ENCODE results near the gene GNAI3. TPM values are rescaled to one million over a fixed set of nuclear protein-coding genes. Genes with fewer than 3 reads are reported as not detected.

GNAI3 gene
- total RNA-seq, result 13.6 and 21.8 TPM in 2 replicates

DNA sequence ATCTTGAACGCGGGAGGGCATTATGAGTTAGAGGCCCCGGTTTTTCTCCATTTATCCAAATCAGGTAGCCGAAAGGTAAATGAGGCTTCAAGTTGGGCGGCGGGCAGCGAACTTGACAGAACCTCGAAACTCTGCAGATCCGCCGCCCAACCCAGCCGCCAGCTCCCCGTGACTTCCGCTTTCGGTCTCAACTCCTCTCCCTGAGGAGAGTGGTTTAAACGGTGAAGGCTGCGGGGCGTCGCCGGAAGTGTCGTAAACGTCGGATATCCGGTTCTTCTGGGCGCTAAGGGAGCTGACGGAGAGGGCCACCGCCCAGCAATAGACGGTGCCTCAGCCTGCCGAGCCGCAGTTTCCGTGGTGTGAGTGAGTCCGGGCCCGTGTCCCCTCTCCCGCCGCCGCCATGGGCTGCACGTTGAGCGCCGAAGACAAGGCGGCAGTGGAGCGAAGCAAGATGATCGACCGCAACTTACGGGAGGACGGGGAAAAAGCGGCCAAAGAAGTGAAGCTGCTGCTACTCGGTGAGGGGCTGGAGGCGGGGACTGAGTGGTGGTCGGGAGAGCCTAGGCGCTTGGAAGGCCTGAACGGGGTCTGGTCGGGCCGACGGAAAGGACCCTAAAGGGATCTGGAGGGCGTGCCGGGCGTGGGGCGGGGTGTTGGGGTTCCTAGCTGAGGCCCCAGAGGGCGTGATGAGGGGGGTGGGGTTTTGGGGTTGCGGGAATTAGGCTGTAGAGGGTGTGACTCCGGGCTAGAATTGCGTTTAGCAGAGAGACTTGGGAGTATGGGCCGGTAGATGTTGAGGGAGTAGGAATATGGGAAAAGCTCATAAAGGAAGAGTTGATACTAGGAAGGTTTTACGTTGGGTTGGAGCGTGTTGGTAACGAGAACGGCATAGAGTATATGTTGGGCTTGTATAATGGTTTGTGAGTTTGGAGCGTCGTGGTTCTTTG, at the start of gene GNAI3:
GNAI3 (plus strand) TSS at position 295 of the 947 bp plus-strand sequence; CDS start at position 401, 106 bp downstream.

DNA sequence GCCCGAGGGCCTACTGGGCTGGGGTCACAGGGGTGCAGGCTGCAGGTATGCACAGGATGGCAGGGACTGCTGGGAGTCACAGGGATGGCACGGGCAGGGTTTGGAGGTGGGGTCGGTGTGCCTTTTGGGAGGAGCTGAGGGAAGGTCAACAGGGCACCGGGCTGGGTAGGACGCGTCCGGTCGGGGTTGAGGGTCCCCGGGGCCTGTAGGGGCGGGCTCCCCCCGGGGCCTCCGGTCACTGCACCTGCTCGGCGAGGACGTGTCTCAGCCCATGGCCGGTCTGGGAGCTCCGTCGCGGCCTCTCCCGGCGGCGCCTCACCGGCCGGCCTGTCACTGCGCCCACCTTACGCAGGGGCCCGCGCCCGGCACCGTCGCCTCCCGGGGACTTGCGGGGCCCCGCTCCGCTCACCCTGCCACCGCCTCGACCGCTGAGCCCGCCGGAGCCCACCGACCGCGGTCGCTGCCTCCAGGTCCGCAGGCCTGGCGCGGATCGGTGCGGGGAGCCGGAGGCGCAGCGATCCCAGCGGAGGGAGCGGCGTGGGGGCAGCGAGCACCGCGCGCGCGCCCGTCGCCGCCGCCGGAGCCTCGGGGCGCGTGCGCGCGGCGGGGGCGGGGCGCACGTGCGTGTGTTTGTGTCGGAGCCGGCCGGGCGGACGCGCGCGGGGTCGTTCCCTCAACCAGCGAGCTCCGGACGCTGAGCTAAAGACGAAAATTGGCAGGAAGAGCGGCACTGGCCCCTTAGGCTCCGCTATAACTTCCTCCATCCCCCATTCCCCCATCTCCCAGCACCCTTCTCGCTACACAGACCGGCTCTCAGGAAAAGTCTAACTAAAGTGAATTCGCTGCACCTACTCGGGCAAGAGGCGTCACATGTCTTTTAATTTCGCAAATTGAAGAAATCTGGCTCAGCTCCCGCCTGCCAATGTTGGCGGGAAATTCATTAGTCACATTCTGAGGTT, 39.0 kb upstream of the GNAI3 start, which contains the start of gene AMIGO1:
AMIGO1 (minus strand) TSS at position 552 of the 959 bp plus-strand sequence. CDS start 815 bp downstream, outside the sequence.

DNA sequence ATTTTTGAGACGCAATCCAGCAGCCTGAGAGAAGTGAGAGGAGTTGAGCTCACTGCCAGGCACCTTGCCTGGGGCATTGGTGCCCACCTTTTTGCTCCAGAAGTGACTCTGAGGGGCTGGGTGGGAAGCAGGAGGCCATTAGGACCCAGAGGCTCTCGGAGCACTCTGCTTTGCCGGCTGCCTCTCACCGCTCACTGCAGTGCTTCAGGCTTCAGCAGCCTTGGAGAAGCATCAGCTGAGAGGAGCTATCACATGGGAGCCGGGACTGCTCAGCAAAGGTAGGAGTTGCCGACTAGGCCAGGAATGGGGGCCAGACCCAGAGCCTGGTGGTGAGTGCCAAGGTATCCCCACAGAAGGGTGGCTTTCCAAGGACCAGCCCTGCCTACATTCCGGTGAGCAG, 8.7 kb upstream of the GNAI3 start, which contains the start of gene GPR61:
GPR61 (plus strand) TSS at position 197 of the 400 bp plus-strand sequence. CDS start 3,151 bp downstream, outside the sequence.

DNA sequence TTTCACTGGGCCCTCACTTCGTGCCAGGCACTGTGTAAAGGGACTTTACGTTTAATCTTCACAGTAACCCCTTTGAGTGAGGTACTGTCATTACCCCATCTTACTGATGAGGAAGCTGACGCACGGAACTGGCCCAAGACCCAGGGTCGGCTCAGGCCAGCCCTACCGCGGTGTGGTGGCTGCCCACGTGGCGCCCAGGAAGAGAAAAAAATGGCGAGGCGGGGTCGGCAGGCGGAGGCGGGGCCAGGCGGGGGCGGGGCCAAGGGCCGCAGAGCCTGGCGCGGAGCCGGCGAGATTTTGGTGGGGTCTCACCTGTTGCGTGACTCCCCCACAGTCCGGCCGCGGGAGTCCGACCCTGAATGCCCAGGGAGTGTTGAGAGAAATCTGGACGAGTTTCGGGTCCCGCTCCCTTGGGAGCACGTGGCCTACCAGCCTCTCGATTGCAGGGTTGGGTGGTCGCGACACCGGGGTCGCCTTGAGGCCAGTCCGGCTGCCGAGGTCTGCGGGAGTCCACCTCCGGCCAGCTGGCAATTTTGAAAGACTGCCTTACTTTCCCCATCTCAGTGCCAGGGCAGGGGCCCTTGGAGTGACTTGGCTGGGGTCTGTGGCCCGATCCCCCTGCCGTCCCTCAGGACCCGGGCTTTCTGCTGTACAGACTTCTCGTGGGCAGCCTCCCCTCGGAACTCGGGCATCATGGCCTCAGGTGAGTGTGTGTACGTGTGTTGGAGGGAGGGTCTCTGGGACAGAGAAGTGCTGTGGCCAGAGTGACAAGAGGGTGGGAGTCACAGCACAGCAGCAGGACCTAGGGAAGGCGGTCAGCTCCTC, 71.4 kb downstream of the GNAI3 start, which contains the start of the genes AMPD2 and GNAT2:
AMPD2 (plus strand) TSS at position 262 of the 825 bp plus-strand sequence. CDS start 1,339 bp downstream, outside the sequence.
GNAT2 (minus strand) TSS at position 41 of the 825 bp plus-strand sequence. CDS start 6,746 bp downstream, outside the sequence.

DNA sequence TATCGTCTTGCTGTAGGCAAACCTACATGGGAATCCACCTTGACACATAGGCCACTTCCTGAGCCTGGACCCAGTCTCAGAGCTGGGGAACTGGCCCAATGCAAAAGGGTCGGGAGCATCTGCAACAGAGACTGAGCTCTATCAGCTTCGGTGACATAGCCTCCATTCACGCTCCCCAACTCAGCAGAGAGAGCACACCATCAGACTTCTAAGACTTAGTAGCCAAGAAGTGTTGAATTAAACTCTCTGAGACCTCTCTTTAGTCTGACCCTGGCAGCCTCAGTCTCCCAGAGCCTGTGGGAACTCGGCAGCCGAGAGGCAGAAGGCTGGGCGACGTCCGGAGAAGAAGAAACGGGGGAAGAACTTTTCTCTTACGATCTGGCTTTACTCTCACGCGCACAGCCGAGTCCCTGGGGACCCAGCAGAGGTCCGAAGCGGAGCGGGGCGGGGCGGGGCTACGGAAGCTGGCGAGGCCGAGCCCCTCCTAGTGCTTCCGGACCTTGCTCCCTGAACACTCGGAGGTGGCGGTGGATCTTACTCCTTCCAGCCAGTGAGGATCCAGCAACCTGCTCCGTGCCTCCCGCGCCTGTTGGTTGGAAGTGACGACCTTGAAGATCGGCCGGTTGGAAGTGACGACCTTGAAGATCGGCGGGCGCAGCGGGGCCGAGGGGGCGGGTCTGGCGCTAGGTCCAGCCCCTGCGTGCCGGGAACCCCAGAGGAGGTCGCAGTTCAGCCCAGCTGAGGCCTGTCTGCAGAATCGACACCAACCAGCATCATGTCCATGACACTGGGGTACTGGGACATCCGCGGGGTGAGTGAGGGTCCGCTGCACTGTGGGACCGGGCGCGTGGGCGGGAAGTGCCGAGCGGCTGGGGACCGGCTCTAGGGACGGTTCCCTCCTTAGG, 107.5 kb downstream of the GNAI3 start, which contains the start of gene GSTM4:
GSTM4 (plus strand) TSS at position 485 of the 905 bp plus-strand sequence; CDS start at position 776, 291 bp downstream.

DNA sequence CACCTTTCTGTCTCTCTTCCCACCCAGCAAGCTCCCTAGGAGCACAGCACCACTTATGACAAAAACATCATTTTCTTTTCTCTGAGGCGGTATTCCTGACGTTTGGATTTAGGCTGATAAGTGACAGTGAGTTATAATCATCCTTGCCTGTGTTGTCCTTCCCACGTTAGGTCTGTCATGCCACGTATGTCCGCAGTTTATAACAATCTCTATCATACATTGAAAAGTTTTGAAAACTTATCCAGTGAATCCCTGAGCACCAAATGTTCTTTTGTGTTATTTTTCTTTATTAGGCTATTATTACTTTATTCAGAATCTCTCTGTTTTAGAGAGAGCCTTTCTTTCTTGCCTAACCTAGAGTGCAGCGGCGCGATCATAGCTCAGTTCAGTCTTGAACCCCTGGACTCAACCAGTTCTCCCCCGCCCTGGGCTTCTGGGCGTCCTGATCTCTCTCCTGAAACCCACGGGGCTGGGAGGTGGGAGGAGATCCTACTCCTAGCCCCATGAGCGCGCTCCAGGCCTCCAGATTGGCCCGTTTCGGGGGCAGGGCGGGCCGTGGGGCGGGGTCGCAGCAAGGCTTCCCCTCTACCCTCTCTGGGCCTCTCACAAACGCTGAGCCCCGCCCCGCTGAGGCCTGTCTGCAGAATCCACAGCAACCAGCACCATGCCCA, 119.2 kb downstream of the GNAI3 start, which contains the start of gene GSTM2:
GSTM2 (plus strand) TSS at position 606 of the 671 bp plus-strand sequence; CDS start at position 665, 59 bp downstream.

Other genes starting within 250 kb of the GNAI3 start
- not detected in 2 replicates for gene MYBPHL, start 241.6 kb upstream of the GNAI3 start, total RNA-seq
- 8.9 and 9.6 TPM in 2 replicates for gene SORT1, start 150.7 kb upstream of the GNAI3 start, total RNA-seq
- gene PSMA5, start 122.2 kb upstream of the GNAI3 start, total RNA-seq, result 30.4 and 60.2 TPM in 2 replicates
- gene SYPL2, start 82.1 kb upstream of the GNAI3 start, total RNA-seq, result 0.29 and 1.2 TPM in 2 replicates
- 1.7 and 3.3 TPM in 2 replicates for gene ATXN7L2, start 64.7 kb upstream of the GNAI3 start, total RNA-seq
- 6.4 and 6.8 TPM in 2 replicates for gene CYB561D1, start 54.5 kb upstream of the GNAI3 start, total RNA-seq
- gene AMIGO1, start 38.9 kb upstream of the GNAI3 start, total RNA-seq, result 1.0 and 3.6 TPM in 2 replicates
- gene GPR61, start 8.7 kb upstream of the GNAI3 start, total RNA-seq, result under 0.01 TPM in 1 of 2 replicates, not detected in the other
- gene GNAT2, start 71.0 kb downstream of the GNAI3 start, total RNA-seq, result 0.17 and 0.29 TPM in 2 replicates
- gene AMPD2, start 71.2 kb downstream of the GNAI3 start, total RNA-seq, result 66.3 and 91.5 TPM in 2 replicates
- 23.5 and 28.2 TPM in 2 replicates for gene GSTM4, start 107.5 kb downstream of the GNAI3 start, total RNA-seq
- gene GSTM2, start 119.4 kb downstream of the GNAI3 start, total RNA-seq, result 26.3 and 50.8 TPM in 2 replicates
- gene GSTM1, start 139.2 kb downstream of the GNAI3 start, total RNA-seq, result 0.15 and 25.1 TPM in 2 replicates
- 6.4 and 34.2 TPM in 2 replicates for gene GSTM5, start 163.6 kb downstream of the GNAI3 start, total RNA-seq
- gene GSTM3, start 192.4 kb downstream of the GNAI3 start, total RNA-seq, result 59.6 and 142 TPM in 2 replicates
- gene EPS8L3, start 215.3 kb downstream of the GNAI3 start, total RNA-seq, result not detected in 2 replicates